ENCODE data around the gene GLUL. TPM values are rescaled to one million over a fixed set of nuclear protein-coding genes. Genes with fewer than 3 reads are reported as not detected.
"Not testable (repeated sequence)": the region's sequence is repeated elsewhere in the genome, so short reads cannot be mapped to it uniquely, and the experiment has no call there.

GLUL gene
- total RNA-seq, 4 donors from 2014 or later: 4,746 to 22,010 (median 11,052) TPM

DNA sequence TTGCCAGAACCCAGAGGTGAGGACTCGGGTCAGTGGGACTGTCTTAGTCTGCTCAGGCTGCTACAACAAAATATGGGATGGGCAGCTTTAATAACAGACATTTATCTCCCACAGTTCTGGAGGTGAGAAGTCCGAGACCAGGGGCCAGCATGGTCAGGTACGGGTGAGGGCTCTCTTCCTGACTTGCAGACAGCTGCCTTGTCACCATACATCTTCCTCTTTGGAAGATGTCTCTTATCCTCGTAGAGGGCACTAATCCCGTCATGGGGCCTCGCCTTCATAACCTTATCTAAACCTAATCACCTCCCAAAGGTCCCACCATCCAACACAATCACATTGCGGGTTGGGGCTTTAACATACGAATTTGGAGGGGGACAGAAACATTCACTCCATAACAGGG, 51.9 kb downstream of the GLUL start:
- H3K36me3 ChIP-seq: no peaks in the 10 kb centered on the region
- no peaks in the 10 kb centered on the region for H3K27me3 ChIP-seq
- in situ Hi-C loops (cut with MboI; ENCODE audit: low sequenced_read_pairs in 4 of 4): no loop called here
- peak overlapping the region in 3 of 4 donors; percentile 40 to 82 (median 78) for H3K27ac ChIP-seq
- ATAC-seq (no peak), DNase-seq (no peak)
- H3K9me3 ChIP-seq: no peaks in the 10 kb centered on the region
- intact Hi-C loops (cut with DNase I; ENCODE audit: low total_unique reads): no loop called here
- TF ChIP-seq, protein P1, sequence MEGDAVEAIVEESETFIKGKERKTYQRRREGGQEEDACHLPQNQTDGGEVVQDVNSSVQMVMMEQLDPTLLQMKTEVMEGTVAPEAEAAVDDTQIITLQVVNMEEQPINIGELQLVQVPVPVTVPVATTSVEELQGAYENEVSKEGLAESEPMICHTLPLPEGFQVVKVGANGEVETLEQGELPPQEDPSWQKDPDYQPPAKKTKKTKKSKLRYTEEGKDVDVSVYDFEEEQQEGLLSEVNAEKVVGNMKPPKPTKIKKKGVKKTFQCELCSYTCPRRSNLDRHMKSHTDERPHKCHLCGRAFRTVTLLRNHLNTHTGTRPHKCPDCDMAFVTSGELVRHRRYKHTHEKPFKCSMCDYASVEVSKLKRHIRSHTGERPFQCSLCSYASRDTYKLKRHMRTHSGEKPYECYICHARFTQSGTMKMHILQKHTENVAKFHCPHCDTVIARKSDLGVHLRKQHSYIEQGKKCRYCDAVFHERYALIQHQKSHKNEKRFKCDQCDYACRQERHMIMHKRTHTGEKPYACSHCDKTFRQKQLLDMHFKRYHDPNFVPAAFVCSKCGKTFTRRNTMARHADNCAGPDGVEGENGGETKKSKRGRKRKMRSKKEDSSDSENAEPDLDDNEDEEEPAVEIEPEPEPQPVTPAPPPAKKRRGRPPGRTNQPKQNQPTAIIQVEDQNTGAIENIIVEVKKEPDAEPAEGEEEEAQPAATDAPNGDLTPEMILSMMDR (IDR thresholded peaks at IDR 0.05 in 4 of 5, conservative IDR thresholded peaks at IDR 0.05 in 1 of 5): no peak
- no peak for TF ChIP-seq POLR2A (IDR thresholded peaks at IDR 0.05)
- peaks cover 17 to 21% of the 10 kb centered on the region in 2 donors for H3K4me1 ChIP-seq
- no peak overlapping the region for H3K4me3 ChIP-seq

DNA sequence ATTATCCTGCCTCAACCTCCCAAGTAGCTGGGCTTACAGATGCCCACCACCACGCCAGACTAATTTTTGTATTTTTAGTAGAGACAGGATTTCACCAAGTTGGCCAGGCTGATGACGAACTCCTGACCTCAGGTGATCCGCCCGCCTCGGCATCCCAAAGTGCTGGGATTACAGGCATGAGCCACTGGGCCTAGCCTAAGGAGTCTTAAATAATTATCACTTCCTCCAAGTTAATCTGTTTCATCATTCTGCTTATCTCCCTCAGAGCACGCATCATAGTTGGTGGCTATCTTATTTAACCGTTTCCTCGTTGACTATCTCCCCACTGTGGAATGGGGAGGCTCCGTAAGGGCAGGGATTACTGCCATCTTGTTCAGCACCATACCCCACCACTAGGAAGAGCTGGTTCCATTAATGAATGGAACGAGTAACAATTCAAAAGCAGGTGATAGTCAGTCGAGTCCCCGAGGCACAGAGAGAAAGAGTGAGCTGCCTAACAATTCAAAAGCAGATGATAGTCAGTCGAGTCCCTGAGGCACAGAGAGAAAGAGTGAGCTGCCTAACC, 52.7 kb downstream of the GLUL start:
- in situ Hi-C loops (cut with MboI; ENCODE audit: low sequenced_read_pairs in 4 of 4): no loop called here
- H3K4me3 ChIP-seq: no peak overlapping the region
- H3K4me1 ChIP-seq: peaks cover 17 to 21% of the 10 kb centered on the region in 2 donors
- no peak for DNase-seq
- peak overlapping the region; percentile 78 to 87 (median 81) for H3K27ac ChIP-seq
- intact Hi-C loops (cut with DNase I; ENCODE audit: low total_unique reads): no loop called here
- no peaks in the 10 kb centered on the region for H3K9me3 ChIP-seq
- H3K36me3 ChIP-seq: no peaks in the 10 kb centered on the region
- ATAC-seq: no peak
- TF ChIP-seq, protein P1 (IDR thresholded peaks at IDR 0.05 in 4 of 5, conservative IDR thresholded peaks at IDR 0.05 in 1 of 5): no peak
- TF ChIP-seq POLR2A (IDR thresholded peaks at IDR 0.05): no peak
- H3K27me3 ChIP-seq: no peaks in the 10 kb centered on the region

DNA sequence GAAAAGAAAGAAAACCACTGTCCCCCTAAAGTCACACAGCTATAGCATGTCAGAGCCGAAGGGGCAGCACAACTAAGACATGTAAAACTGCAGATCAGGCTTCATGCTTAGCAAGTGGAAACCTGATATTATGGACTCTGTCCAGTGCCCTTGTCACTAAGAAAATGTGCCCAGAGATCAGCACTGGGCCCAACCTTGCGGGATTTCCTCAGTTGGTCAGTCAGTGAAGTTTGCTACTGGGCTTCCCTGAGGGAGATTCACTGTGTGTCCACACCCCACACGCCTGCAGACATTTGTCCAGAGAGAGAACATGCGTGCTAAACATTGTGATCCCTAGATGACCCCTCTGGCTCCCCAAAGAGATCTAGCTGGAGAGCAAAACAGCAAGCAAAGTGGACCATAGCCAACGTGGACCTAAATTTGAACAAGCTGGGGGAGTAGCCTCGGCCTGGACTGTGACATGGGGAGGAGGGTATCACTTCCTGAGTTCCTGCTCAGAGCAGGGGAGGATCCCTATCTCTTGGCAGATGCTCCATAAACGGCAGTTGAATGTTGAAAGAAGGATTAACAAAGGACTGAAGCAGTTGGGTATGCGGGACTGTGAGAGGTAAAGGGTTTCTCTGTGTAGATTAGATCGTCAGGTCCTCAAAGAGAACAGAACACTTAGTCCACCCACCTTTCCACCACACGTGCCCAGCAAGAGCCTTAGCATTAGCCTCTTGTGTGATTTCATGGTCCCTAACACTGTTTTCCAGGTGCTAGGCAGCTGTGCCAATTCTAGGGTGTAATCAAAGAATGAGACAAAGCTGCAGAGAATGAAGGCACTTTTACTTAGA, 53.6 kb downstream of the GLUL start:
- no peaks in the 10 kb centered on the region for H3K27me3 ChIP-seq
- no peaks in the 10 kb centered on the region for H3K36me3 ChIP-seq
- no peak overlapping the region for H3K4me3 ChIP-seq
- peak overlapping the region; percentile 78 to 87 (median 81) for H3K27ac ChIP-seq
- in situ Hi-C loops (cut with MboI; ENCODE audit: low sequenced_read_pairs in 4 of 4): no loop called here
- H3K9me3 ChIP-seq: no peaks in the 10 kb centered on the region
- DNase-seq (peak; percentile 63 to 68), ATAC-seq (peak; percentile 88 to 91)
- peaks cover 17 to 21% of the 10 kb centered on the region in 2 donors for H3K4me1 ChIP-seq
- intact Hi-C loops (cut with DNase I; ENCODE audit: low total_unique reads): no loop called here
- peak in 1 of 2 donors; percentile 16 for TF ChIP-seq POLR2A (IDR thresholded peaks at IDR 0.05)
- TF ChIP-seq, protein P1 (IDR thresholded peaks at IDR 0.05 in 4 of 5, conservative IDR thresholded peaks at IDR 0.05 in 1 of 5): no peak

DNA sequence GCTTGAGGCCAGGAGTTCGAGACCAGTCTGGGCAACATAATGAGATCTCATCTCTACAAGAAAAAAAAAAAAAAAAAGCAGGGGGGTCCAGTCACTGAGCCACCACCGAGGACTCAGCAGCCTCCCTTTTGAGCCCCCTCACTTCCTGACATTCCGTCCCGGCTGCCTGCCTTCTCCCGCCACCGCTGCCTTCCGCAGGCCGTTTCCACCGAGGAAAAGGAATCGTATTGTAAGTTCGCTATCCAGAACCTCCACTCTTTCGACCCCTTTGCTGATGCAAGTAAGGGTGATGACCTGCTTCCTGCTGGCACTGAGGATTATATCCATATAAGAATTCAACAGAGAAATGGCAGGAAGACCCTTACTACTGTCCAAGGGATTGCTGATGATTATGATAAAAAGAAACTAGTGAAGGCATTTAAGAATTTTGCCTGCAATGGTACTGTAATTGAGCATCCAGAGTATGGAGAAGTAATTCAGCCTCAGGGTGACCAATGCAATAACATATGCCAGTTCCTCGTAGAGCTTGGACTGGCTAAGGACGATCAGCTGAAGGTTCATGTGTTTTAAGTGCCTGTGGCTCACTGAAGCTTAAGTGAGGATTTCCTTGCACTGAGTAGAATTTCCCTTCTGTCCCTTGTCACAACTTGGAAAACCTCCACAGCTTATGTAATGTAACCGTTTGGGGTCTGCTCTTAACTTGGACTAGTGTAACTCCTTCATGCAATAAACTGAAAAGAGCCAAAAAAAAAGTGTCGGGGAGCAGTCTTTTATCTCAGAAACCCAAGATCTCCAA, 55.6 kb downstream of the GLUL start:
- TF ChIP-seq, protein P1 (IDR thresholded peaks at IDR 0.05 in 4 of 5, conservative IDR thresholded peaks at IDR 0.05 in 1 of 5): no peak
- TF ChIP-seq POLR2A (IDR thresholded peaks at IDR 0.05): no peak

DNA sequence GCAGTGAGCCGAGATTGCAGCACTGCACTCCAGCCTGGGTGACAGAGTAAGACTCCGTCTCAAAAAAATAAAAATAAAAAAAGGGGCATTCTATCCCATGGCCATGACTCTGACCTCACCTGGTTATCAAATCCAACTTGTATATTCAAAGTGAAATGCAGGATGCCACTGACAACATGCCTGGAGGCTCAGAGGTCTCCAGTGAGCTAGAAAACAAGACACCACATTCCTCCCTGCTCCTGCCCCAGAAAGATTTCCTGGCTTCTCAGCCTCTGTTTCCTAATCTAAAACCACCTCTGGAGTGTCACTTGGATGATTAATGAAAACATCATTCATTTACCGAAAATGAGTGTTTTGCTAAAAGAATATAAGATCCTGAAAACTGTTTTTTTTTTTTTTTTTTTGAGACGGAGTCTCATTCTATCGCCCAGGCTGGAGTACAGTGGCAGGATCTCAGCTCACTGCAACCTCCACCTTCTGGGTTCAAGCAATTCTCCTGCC, 58.5 kb downstream of the GLUL start:
- H3K36me3 ChIP-seq; intact Hi-C loops (cut with DNase I; ENCODE audit: low total_unique reads); H3K9me3 ChIP-seq; DNase-seq; ATAC-seq; in situ Hi-C loops (cut with MboI; ENCODE audit: low sequenced_read_pairs in 4 of 4); H3K27me3 ChIP-seq; H3K4me3 ChIP-seq; H3K27ac ChIP-seq: not testable (repeated sequence)
- H3K4me1 ChIP-seq: peaks cover 19 to 23% of the 10 kb centered on the region in 2 donors

More for the DNA sequence above, 55.6 kb downstream of the GLUL start:
- Histone ChIP-seq H3K4me3 (no peak overlapping the region), H3K27me3 (no peaks in the 10 kb centered on the region), H3K4me1 (peaks cover 17 to 21% of the 10 kb centered on the region in 2 donors), H3K36me3 (no peaks in the 10 kb centered on the region), H3K9me3 (no peaks in the 10 kb centered on the region), H3K27ac (peak overlapping the region in 2 of 4 donors; percentile 78 to 82)
- ATAC-seq (no peak), DNase-seq (no peak)
- in situ Hi-C loops (cut with MboI; ENCODE audit: low sequenced_read_pairs in 4 of 4) (no loop called here), intact Hi-C loops (cut with DNase I; ENCODE audit: low total_unique reads) (no loop called here)

Measured in gastrocnemius medialis (tissue), 4 donors.